Stimulated activated memory B cell treated with anti-CD40 and anti-IgM and Interleukin-4, amounts not matched to agents 10 μg/mL and 1 μg/mL and 100 μg/mL, for 72 hours (primary cell): ENCODE results near the gene SCP2.

Experiments used
- ATAC-seq: fragments of 150-1000 bp; cut with Tn5 transposase; 2 replicates; pipeline ENCODE4 v1.10.0; 2021
- H3K27ac Mint-ChIP-seq: one replicate; pipeline ENCODE4 v1.8.0; 2022; ENCODE audit warnings: mild to moderate bottlenecking, mixed read lengths
- H3K27me3 Mint-ChIP-seq: one replicate; pipeline ENCODE4 v1.8.0; 2022; ENCODE audit warnings: mixed read lengths
- H3K36me3 Mint-ChIP-seq: one replicate; pipeline ENCODE4 v1.8.0; 2022; ENCODE audit warnings: mixed read lengths
- H3K4me1 Mint-ChIP-seq: one replicate; pipeline ENCODE4 v1.8.0; 2022; ENCODE audit warnings: mixed read lengths
- H3K4me3 Mint-ChIP-seq: one replicate; pipeline ENCODE4 v1.8.0; 2022; ENCODE audit warnings: mild to moderate bottlenecking, moderate library complexity, mixed read lengths
- H3K9me3 Mint-ChIP-seq: one replicate; pipeline ENCODE4 v1.8.0; 2022; ENCODE audit warnings: mixed read lengths

The SCP2 gene

GRCh38 chr1:52911541-52911940 is 15.5 kb upstream of the SCP2 start:
- Mint-ChIP-seq H3K27me3 (no peaks in the 10 kb centered on the region), H3K4me3 (no peak overlapping the region)
- ATAC-seq: no peak

GRCh38 chr1:52913014-52913413 is 14.1 kb upstream of the SCP2 start:
- no peak overlapping the region for H3K27ac Mint-ChIP-seq

More at GRCh38 chr1:52911541-52911940, 15.5 kb upstream of the SCP2 start:
- Mint-ChIP-seq H3K9me3 (no peaks in the 10 kb centered on the region), H3K4me1 (no peaks in the 10 kb centered on the region), H3K27ac (no peak overlapping the region), H3K36me3 (peaks cover 17% of the 10 kb centered on the region)

GRCh38 chr1:52913537-52913936 is 13.5 kb upstream of the SCP2 start:
- no peak overlapping the region for H3K27ac Mint-ChIP-seq
- ATAC-seq: no peak

More at GRCh38 chr1:52913014-52913413, 14.1 kb upstream of the SCP2 start:
- no peak for ATAC-seq
- Mint-ChIP-seq H3K4me1 (no peaks in the 10 kb centered on the region), H3K9me3 (no peaks in the 10 kb centered on the region), H3K36me3 (peaks cover 9% of the 10 kb centered on the region), H3K27me3 (no peaks in the 10 kb centered on the region), H3K4me3 (no peak overlapping the region)

GRCh38 chr1:52914463-52914862 is 12.6 kb upstream of the SCP2 start:
- Mint-ChIP-seq H3K36me3 (peaks cover 6% of the 10 kb centered on the region), H3K4me3 (no peak overlapping the region), H3K4me1 (no peaks in the 10 kb centered on the region), H3K27ac (no peak overlapping the region), H3K27me3 (no peaks in the 10 kb centered on the region), H3K9me3 (no peaks in the 10 kb centered on the region)
- ATAC-seq: no peak

More at GRCh38 chr1:52913537-52913936, 13.5 kb upstream of the SCP2 start:
- Mint-ChIP-seq H3K36me3 (peaks cover 6% of the 10 kb centered on the region), H3K4me3 (no peak overlapping the region), H3K9me3 (no peaks in the 10 kb centered on the region), H3K4me1 (no peaks in the 10 kb centered on the region), H3K27me3 (no peaks in the 10 kb centered on the region)

GRCh38 chr1:52915211-52915854 is 11.7 kb upstream of the SCP2 start:
- H3K4me1 Mint-ChIP-seq: peaks cover 8% of the 10 kb centered on the region
- H3K27ac Mint-ChIP-seq: no peak overlapping the region
- H3K9me3 Mint-ChIP-seq: no peaks in the 10 kb centered on the region
- no peak for ATAC-seq
- no peaks in the 10 kb centered on the region for H3K36me3 Mint-ChIP-seq
- H3K27me3 Mint-ChIP-seq: no peaks in the 10 kb centered on the region
- no peak overlapping the region for H3K4me3 Mint-ChIP-seq

GRCh38 chr1:52915855-52916220 is 11.2 kb upstream of the SCP2 start:
- Mint-ChIP-seq H3K4me3 (no peak overlapping the region), H3K27me3 (no peaks in the 10 kb centered on the region), H3K36me3 (no peaks in the 10 kb centered on the region), H3K27ac (no peak overlapping the region), H3K4me1 (peaks cover 10% of the 10 kb centered on the region), H3K9me3 (no peaks in the 10 kb centered on the region)
- no peak for ATAC-seq

- Mint-ChIP-seq H3K36me3 (no peaks in the 10 kb centered on the region), H3K4me1 (peaks cover 12% of the 10 kb centered on the region), H3K9me3 (no peaks in the 10 kb centered on the region), H3K27me3 (no peaks in the 10 kb centered on the region), H3K27ac (no peak overlapping the region), H3K4me3 (no peak overlapping the region)
- ATAC-seq: no peak
Measured at GRCh38 chr1:52916241-52916975, 10.7 kb upstream of the SCP2 start.

- peaks cover 17% of the 10 kb centered on the region for H3K4me1 Mint-ChIP-seq
- no peak for ATAC-seq
- H3K9me3 Mint-ChIP-seq: no peaks in the 10 kb centered on the region
- no peak overlapping the region for H3K27ac Mint-ChIP-seq
- no peak overlapping the region for H3K4me3 Mint-ChIP-seq
- H3K36me3 Mint-ChIP-seq: no peaks in the 10 kb centered on the region
- no peaks in the 10 kb centered on the region for H3K27me3 Mint-ChIP-seq
Measured at GRCh38 chr1:52917156-52917555, 9.9 kb upstream of the SCP2 start.

- no peak for ATAC-seq
- Mint-ChIP-seq H3K36me3 (no peaks in the 10 kb centered on the region), H3K9me3 (no peaks in the 10 kb centered on the region), H3K4me3 (no peak overlapping the region), H3K4me1 (peaks cover 17% of the 10 kb centered on the region), H3K27ac (no peak overlapping the region), H3K27me3 (no peaks in the 10 kb centered on the region)
Measured at GRCh38 chr1:52917581-52917980, 9.5 kb upstream of the SCP2 start.

- no peak for ATAC-seq
- H3K4me3 Mint-ChIP-seq: no peak overlapping the region
Measured at GRCh38 chr1:52918201-52918600, 8.9 kb upstream of the SCP2 start.

GRCh38 chr1:52919051-52919722 is 7.9 kb upstream of the SCP2 start:
- H3K4me3 Mint-ChIP-seq: no peak overlapping the region
- no peaks in the 10 kb centered on the region for H3K9me3 Mint-ChIP-seq
- peak overlapping the region; percentile 46 for H3K27ac Mint-ChIP-seq
- H3K4me1 Mint-ChIP-seq: peaks cover 17% of the 10 kb centered on the region
- no peaks in the 10 kb centered on the region for H3K27me3 Mint-ChIP-seq
- no peaks in the 10 kb centered on the region for H3K36me3 Mint-ChIP-seq
- ATAC-seq: no peak

More at GRCh38 chr1:52918201-52918600, 8.9 kb upstream of the SCP2 start:
- no peak overlapping the region for H3K27ac Mint-ChIP-seq
- peaks cover 17% of the 10 kb centered on the region for H3K4me1 Mint-ChIP-seq
- no peaks in the 10 kb centered on the region for H3K9me3 Mint-ChIP-seq
- no peaks in the 10 kb centered on the region for H3K27me3 Mint-ChIP-seq
- H3K36me3 Mint-ChIP-seq: no peaks in the 10 kb centered on the region

GRCh38 chr1:52919723-52920483 is 7.2 kb upstream of the SCP2 start:
- H3K36me3 Mint-ChIP-seq: no peaks in the 10 kb centered on the region

GRCh38 chr1:52920791-52921291 is 6.2 kb upstream of the SCP2 start:
- peaks cover 17% of the 10 kb centered on the region for H3K4me1 Mint-ChIP-seq
- peak overlapping the region; percentile 46 for H3K27ac Mint-ChIP-seq
- no peaks in the 10 kb centered on the region for H3K9me3 Mint-ChIP-seq
- ATAC-seq: peak; percentile 55
- no peaks in the 10 kb centered on the region for H3K36me3 Mint-ChIP-seq
- H3K27me3 Mint-ChIP-seq: no peaks in the 10 kb centered on the region
- H3K4me3 Mint-ChIP-seq: peak overlapping the region; percentile 79

More at GRCh38 chr1:52919723-52920483, 7.2 kb upstream of the SCP2 start:
- H3K9me3 Mint-ChIP-seq: no peaks in the 10 kb centered on the region
- peak overlapping the region; percentile 46 for H3K27ac Mint-ChIP-seq
- peaks cover 17% of the 10 kb centered on the region for H3K4me1 Mint-ChIP-seq
- H3K27me3 Mint-ChIP-seq: no peaks in the 10 kb centered on the region
- no peak for ATAC-seq
- H3K4me3 Mint-ChIP-seq: peak overlapping the region; percentile 37

- H3K4me3 Mint-ChIP-seq: no peak overlapping the region
Measured at GRCh38 chr1:52925571-52926005, 1.5 kb upstream of the SCP2 start.

GRCh38 chr1:52926864-52927211 is 238 bp upstream of the SCP2 start:
- Mint-ChIP-seq H3K27ac (peak overlapping the region; percentile 68), H3K27me3 (no peaks in the 10 kb centered on the region), H3K4me3 (peak overlapping the region; percentile 79), H3K4me1 (peaks cover 12% of the 10 kb centered on the region), H3K9me3 (no peaks in the 10 kb centered on the region), H3K36me3 (no peaks in the 10 kb centered on the region)
- ATAC-seq: no peak

More at GRCh38 chr1:52925571-52926005, 1.5 kb upstream of the SCP2 start:
- no peak for ATAC-seq
- Mint-ChIP-seq H3K27me3 (no peaks in the 10 kb centered on the region), H3K4me1 (peaks cover 18% of the 10 kb centered on the region), H3K27ac (no peak overlapping the region), H3K36me3 (no peaks in the 10 kb centered on the region), H3K9me3 (no peaks in the 10 kb centered on the region)
